Neuron (in vitro differentiated cells): ENCODE measurements around the gene PCBP4.
"Not testable (repeated sequence)": the region's sequence is repeated elsewhere in the genome, so short reads cannot be mapped to it uniquely, and the experiment has no call there.

ENCODE experiments used
- H2AFZ ChIP-seq: one replicate; pipeline ENCODE4 v1.6.1; 2013; ENCODE audit warnings: low read depth, mild to moderate bottlenecking, inconsistent platforms, low read length, moderate library complexity
- H3K27me3 ChIP-seq: one replicate; pipeline ENCODE4 v1.6.1; 2013; ENCODE audit warnings: low read length; ENCODE audit not compliant: insufficient read depth
- H3K36me3 ChIP-seq: one replicate; pipeline ENCODE4 v1.6.1; 2013; ENCODE audit warnings: low read length; ENCODE audit not compliant: insufficient read depth
- H3K4me1 ChIP-seq: one replicate; pipeline ENCODE4 v1.6.1; 2013; ENCODE audit warnings: low read length; ENCODE audit not compliant: insufficient read depth
- H3K4me3 ChIP-seq: 2 replicates; pipeline ENCODE4 v1.5.1; 2013; ENCODE audit warnings: mild to moderate bottlenecking, low read length, moderate library complexity
- H3K9me3 ChIP-seq: one replicate; pipeline ENCODE4 v1.6.1; 2013; ENCODE audit warnings: low read length

Gene PCBP4

GRCh38 chr3:51932471-51933370 is 34.5 kb downstream of the PCBP4 start:
- no peaks in the 10 kb centered on the region for H3K27me3 ChIP-seq
- no peaks in the 10 kb centered on the region for H3K9me3 ChIP-seq
- no peak overlapping the region for H2AFZ ChIP-seq
- H3K36me3 ChIP-seq, result peaks cover 42% of the 10 kb centered on the region
- no peaks in the 10 kb centered on the region for H3K4me1 ChIP-seq
- H3K4me3 ChIP-seq, result no peak overlapping the region

DNA sequence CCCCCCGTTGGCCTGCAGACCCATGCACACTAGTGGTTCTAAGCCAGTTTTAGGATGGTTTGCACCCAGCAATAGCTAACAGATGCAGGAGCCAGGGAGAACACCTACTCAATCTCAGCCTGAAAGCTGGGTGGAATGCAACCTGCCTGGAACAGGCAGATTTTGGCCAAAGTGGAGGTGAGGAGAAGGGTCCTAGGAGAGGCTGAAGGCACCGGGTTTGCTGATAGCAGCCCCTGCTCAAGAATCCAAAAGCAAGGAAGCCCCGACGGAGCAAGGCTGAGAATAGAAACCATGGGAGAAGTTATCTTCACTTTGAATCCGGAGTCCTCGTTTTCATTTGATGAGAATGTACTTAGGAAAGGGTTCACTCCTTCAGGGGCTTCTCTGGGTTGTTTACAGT is 35.5 kb downstream of the PCBP4 start:
- no peak overlapping the region for H2AFZ ChIP-seq

DNA sequence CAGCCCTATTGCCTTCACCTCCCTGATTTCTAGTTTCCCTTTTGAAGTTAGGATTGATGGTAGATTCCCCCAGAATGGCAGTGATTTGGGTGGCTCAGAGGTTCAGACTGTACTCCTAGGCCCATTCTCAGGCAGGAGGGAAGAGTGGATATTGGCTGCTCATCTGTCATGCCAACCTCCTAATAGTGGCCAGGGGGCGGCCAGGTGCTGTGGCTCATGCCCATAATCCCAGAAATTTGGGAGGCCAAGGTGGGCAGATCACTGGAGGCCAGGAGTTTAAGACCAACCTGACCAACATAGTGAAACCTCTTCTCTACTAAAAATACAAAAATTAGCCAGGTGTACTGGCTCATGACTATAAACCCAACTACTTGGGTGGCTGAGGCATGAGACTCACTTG is 36.8 kb downstream of the PCBP4 start:
- H3K27me3 ChIP-seq, result no peaks in the 10 kb centered on the region
- no peak overlapping the region for H2AFZ ChIP-seq
- H3K4me3 ChIP-seq, result no peak overlapping the region
- peaks cover 23% of the 10 kb centered on the region for H3K36me3 ChIP-seq
- no peaks in the 10 kb centered on the region for H3K9me3 ChIP-seq
- no peaks in the 10 kb centered on the region for H3K4me1 ChIP-seq

More for the DNA sequence above, 35.5 kb downstream of the PCBP4 start:
- Histone ChIP-seq H3K4me1 (no peaks in the 10 kb centered on the region), H3K36me3 (peaks cover 34% of the 10 kb centered on the region), H3K27me3 (no peaks in the 10 kb centered on the region), H3K9me3 (no peaks in the 10 kb centered on the region), H3K4me3 (no peak overlapping the region)

GRCh38 chr3:51929420-51930003 is 37.7 kb downstream of the PCBP4 start:
- no peak overlapping the region for H2AFZ ChIP-seq
- no peak overlapping the region for H3K4me3 ChIP-seq
- H3K4me1 ChIP-seq, result no peaks in the 10 kb centered on the region
- no peaks in the 10 kb centered on the region for H3K27me3 ChIP-seq
- no peaks in the 10 kb centered on the region for H3K9me3 ChIP-seq
- peaks cover 17% of the 10 kb centered on the region for H3K36me3 ChIP-seq

DNA sequence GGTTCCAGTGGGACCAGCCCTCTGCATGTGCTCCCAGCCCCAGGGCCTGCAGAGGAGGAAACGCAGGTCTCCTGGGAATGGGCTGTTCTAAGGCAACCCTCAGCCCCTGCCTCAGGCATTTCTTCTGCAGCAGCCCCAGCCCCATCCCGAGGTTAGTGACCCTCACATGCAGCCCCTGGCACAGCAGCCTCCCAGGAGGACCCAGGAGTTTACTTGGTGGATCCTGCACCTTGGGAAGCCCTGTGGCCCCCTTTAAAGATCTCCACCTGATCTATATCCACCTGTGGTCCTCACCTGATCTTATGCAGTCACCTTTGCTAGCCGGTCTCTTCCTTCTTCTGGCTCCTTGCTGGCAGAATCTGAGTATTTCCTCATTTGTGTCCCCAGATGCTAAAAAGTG is 38.3 kb downstream of the PCBP4 start:
- H2AFZ ChIP-seq, result not testable (repeated sequence)
- peaks cover 11% of the 10 kb centered on the region for H3K36me3 ChIP-seq

DNA sequence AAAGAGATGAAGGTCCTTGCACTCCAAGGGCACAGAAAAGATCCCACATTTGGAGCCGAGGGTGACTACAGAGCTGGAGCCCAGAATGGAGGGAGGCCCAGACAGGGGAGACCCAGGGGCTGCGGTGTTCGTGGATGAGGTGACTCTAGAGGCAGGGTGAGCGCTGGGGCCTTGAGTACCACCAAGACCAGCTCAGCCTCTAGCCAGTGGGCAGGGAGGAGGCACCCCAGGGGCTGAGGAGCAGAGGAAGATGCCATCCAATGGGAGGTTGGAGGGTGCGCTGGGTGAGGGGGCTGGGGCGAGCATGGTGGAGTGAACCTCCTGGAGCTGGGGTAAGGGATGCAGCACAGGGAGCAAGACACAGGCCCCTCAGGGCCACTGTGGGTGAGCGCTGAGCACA is 38.8 kb downstream of the PCBP4 start:
- H3K4me1 ChIP-seq, result no peaks in the 10 kb centered on the region
- H2AFZ ChIP-seq, result no peak overlapping the region
- H3K4me3 ChIP-seq, result no peak overlapping the region
- no peaks in the 10 kb centered on the region for H3K27me3 ChIP-seq
- H3K9me3 ChIP-seq, result no peaks in the 10 kb centered on the region
- peaks cover 6% of the 10 kb centered on the region for H3K36me3 ChIP-seq

More for the DNA sequence above, 38.3 kb downstream of the PCBP4 start:
- not testable (repeated sequence) for H3K9me3 ChIP-seq, H3K4me1 ChIP-seq, H3K4me3 ChIP-seq, H3K27me3 ChIP-seq

- Histone ChIP-seq H3K27me3 (no peaks in the 10 kb centered on the region), H3K36me3 (no peaks in the 10 kb centered on the region), H3K9me3 (no peaks in the 10 kb centered on the region), H3K4me1 (no peaks in the 10 kb centered on the region), H3K4me3 (no peak overlapping the region), H2AFZ (no peak overlapping the region)
Measured at GRCh38 chr3:51927061-51927977, 39.9 kb downstream of the PCBP4 start.

GRCh38 chr3:51921081-51921578 is 46.1 kb downstream of the PCBP4 start:
- H3K9me3 ChIP-seq, result no peaks in the 10 kb centered on the region
- no peak overlapping the region for H3K4me3 ChIP-seq

DNA sequence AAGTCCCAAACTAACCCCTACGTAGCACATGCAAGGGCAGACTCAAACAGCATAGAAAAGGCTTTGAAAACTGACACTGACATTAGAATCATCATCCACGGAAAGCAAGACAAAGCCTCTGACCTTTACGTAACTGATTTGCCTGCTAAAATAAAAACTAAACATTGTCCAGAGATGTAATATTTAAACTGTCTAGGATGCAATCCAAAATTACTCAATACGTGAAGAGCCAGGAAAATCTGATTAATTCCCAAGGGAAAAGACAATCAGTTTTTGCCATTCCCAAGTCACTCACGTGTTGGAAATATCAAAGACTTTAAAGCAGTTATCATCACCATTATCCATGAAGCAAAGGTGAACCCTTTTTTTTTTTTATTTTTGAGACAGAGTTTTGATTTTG is 50.8 kb downstream of the PCBP4 start:
- Histone ChIP-seq H3K9me3 (no peaks in the 10 kb centered on the region), H3K27me3 (no peaks in the 10 kb centered on the region), H3K36me3 (no peaks in the 10 kb centered on the region), H3K4me3 (no peak overlapping the region), H2AFZ (no peak overlapping the region), H3K4me1 (no peaks in the 10 kb centered on the region)

More at GRCh38 chr3:51921081-51921578, 46.1 kb downstream of the PCBP4 start:
- H3K4me1 ChIP-seq, result no peaks in the 10 kb centered on the region
- no peak overlapping the region for H2AFZ ChIP-seq
- no peaks in the 10 kb centered on the region for H3K36me3 ChIP-seq
- H3K27me3 ChIP-seq, result no peaks in the 10 kb centered on the region

GRCh38 chr3:51908026-51908425 is 59.2 kb downstream of the PCBP4 start:
- Histone ChIP-seq H3K4me1 (no peaks in the 10 kb centered on the region), H2AFZ (no peak overlapping the region), H3K36me3 (no peaks in the 10 kb centered on the region), H3K4me3 (no peak overlapping the region), H3K27me3 (no peaks in the 10 kb centered on the region), H3K9me3 (no peaks in the 10 kb centered on the region)
